A549 treated with AZD9567 at 1 μM for 4 hours (cell line): ENCODE measurements around the gene MIER3. TPM values are rescaled to one million over a fixed set of nuclear protein-coding genes. Genes with fewer than 3 reads are reported as not detected.

Experiments used
- total RNA-seq: library from RNA; stranded (reverse); fragments of 200-300 nt; extraction: Qiagen RNA extraction; gene quantifications from 5 replicates; pipeline ENCODE4 v1.2.3, GENCODE V29; 2022; ENCODE audit not compliant: insufficient read depth

The MIER3 gene
- 6.1 to 10.3 TPM (median 9.0 TPM) in 5 replicates for total RNA-seq

DNA sequence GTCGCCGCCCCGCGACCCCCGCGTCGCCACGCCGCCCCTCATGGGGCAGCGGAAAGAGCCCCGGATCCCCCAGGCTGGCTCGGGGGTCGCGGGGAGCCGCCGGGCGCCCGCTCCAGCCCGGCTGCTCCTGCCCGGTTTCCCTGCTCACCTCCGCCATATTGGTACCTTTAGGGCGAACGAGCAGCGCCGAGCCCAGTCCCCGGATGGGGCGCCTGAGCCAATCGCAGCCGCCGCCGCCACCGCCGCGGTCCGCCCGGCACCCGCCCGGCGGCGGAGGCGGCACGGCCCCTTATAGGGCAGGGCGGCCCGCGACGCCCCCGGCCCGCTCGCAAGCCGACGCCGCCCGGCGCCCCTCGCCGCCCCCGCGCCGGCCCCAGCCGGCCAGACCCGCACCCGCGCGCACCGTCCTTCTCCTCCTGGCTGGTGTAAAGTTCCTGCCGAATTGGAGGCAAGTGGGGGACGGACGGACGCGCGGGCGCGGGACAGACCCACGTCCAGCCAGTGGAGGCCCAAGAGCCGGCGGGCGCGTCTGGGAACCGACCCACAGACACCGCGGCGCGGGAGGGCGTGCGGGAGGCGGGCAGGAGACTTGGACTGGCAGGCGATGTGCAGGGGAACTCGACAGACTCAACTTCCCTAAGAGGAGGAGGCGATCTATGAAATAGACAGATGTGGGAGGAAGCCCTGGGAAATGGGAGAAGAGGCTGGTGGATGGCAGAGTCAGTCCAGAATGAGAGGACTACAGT is at the start of gene MIER3:
MIER3 (minus strand) TSS at position 178 of the 746 bp plus-strand sequence; CDS start at position 157, 21 bp downstream.

GRCh38 chr5:56909294-56910209 is 42.4 kb downstream of the MIER3 start, which contains the start of gene SETD9:
Gene SETD9, plus strand, starts transcription at chr5:56909596. Its CDS starts 50 bp downstream, at chr5:56909646.

Other genes with a start within 250 kb of the MIER3 start
- 1.5 to 3.3 TPM (median 1.8 TPM) in 5 replicates for gene MAP3K1, start 136.6 kb downstream of the MIER3 start, total RNA-seq
- gene SETD9, start 42.5 kb downstream of the MIER3 start, total RNA-seq: 4.1 to 6.1 TPM (median 5.9 TPM) in 5 replicates
- gene GPBP1, start 221.9 kb upstream of the MIER3 start, total RNA-seq: 35.8 to 54.2 TPM (median 37.4 TPM) in 5 replicates